H1 (cell line): Measurements from ENCODE around the gene DHRS3. TPM values are rescaled to one million over a fixed set of nuclear protein-coding genes. Genes with fewer than 3 reads are reported as not detected.

ENCODE experiments used
- CTCF ChIA-PET: fragments of 300-600 bp; sonication (Branson Sonifier 250); formaldehyde crosslinking; loops from one replicate; lab custom pipeline; 2021; ENCODE audit not compliant: partially characterized antibody; lab: Charles Lee
- POLR2A ChIA-PET: fragments of 300-600 bp; sonication (Branson Sonifier 250); formaldehyde crosslinking; loops from one replicate; lab custom pipeline; 2021; ENCODE audit warnings: inconsistent platforms; ENCODE audit not compliant: partially characterized antibody; lab: Charles Lee
- DNase-seq, 2 experiments: peaks; one replicate each; pipeline versions ENCODE4 v3.0.0 to v3.0.0-alpha.2; 2010 to 2022; ENCODE audit warnings: low spot score in 2 of 2, low read depth in 1 of 2, mixed read lengths in 1 of 2
- FAIRE-seq: peaks from 2 replicates; lab custom pipeline; 2011; peaks lifted over from hg19 to GRCh38; lab: Jason Lieb, UNC
- H2AFZ ChIP-seq: 2 replicates; pipeline ENCODE4 v1.8.1; 2012; ENCODE audit warnings: low read length, inconsistent platforms
- H2AK5ac ChIP-seq: 2 replicates; pipeline ENCODE4 v1.6.1; 2013; ENCODE audit warnings: low read depth, low read length
- H2BK120ac ChIP-seq: replicated peaks from 2 replicates; pipeline ENCODE3; 2013; ENCODE audit warnings: low read depth, low read length, inconsistent platforms
- H2BK12ac ChIP-seq: 2 replicates; pipeline ENCODE4 v1.6.1; 2013; ENCODE audit warnings: low read depth, low read length
- H2BK15ac ChIP-seq: 2 replicates; pipeline ENCODE4 v1.6.1; 2013; ENCODE audit warnings: low read length
- H2BK20ac ChIP-seq: 2 replicates; pipeline ENCODE4 v1.6.1; 2013; ENCODE audit warnings: low read length
- H2BK5ac ChIP-seq: 2 replicates; pipeline ENCODE4 v1.6.1; 2013; ENCODE audit warnings: low read depth, low read length
- H3K14ac ChIP-seq: 2 replicates; pipeline ENCODE4 v1.6.1; 2013; ENCODE audit warnings: inconsistent platforms; ENCODE audit not compliant: insufficient read length
- H3K18ac ChIP-seq: 2 replicates; pipeline ENCODE4 v1.6.1; 2013; ENCODE audit warnings: low read length; ENCODE audit errors: extremely low read depth
- H3K23ac ChIP-seq: 2 replicates; pipeline ENCODE4 v1.6.1; 2013; ENCODE audit warnings: inconsistent platforms; ENCODE audit not compliant: insufficient read length
- H3K23me2 ChIP-seq: 2 replicates; pipeline ENCODE4 v1.6.1; 2013; ENCODE audit warnings: low read depth, low read length
- H3K27ac ChIP-seq: 2 replicates; pipeline ENCODE4 v1.6.1; 2011; ENCODE audit warnings: low read depth, low read length, inconsistent platforms
- H3K27me3 ChIP-seq, 4 experiments: replicated peaks in 1 of 4; 1 replicate in 1 of 4; 2 replicates in 3 of 4; pipeline versions ENCODE4 v1.6.1 to v1.8.1; 2011 to 2013; ENCODE audit warnings: low read length in 3 of 4, mild to moderate bottlenecking in 3 of 4, inconsistent platforms in 2 of 4, mixed read lengths in 2 of 4, moderate library complexity in 1 of 4; ENCODE audit not compliant: control insufficient read depth in 3 of 4, insufficient read depth in 3 of 4; ENCODE audit errors: extremely low read depth in 1 of 4
- H3K36me3 ChIP-seq, 4 experiments: 2 replicates each; pipeline versions ENCODE4 v1.6.1 to v1.8.1; 2011 to 2013; ENCODE audit warnings: mild to moderate bottlenecking in 4 of 4, low read length in 3 of 4, moderate library complexity in 2 of 4, control low read depth in 1 of 4, inconsistent platforms in 1 of 4; ENCODE audit not compliant: insufficient read depth in 4 of 4, control insufficient read depth in 2 of 4
- H3K4ac ChIP-seq: replicated peaks from 2 replicates; pipeline ENCODE3; 2013; ENCODE audit warnings: low read length, low read depth, mixed read lengths, inconsistent platforms; ENCODE audit not compliant: insufficient read length
- H3K4me1 ChIP-seq, 4 experiments: replicated peaks in 1 of 4; 1 replicate in 1 of 4; 2 replicates in 3 of 4; pipeline versions ENCODE4 v1.6.1 to v1.8.1; 2011 to 2013; ENCODE audit warnings: low read length in 3 of 4, inconsistent platforms in 2 of 4, mixed read lengths in 1 of 4; ENCODE audit not compliant: insufficient read depth in 4 of 4, control insufficient read depth in 3 of 4
- H3K4me2 ChIP-seq, 2 experiments: 2 replicates each; pipeline versions ENCODE4 v1.6.1 to v1.8.1; 2011 to 2013; ENCODE audit warnings: low read depth in 2 of 2, low read length in 2 of 2, control low read depth in 1 of 2, inconsistent platforms in 1 of 2, mild to moderate bottlenecking in 1 of 2; ENCODE audit not compliant: insufficient read depth in 1 of 2
- H3K4me3 ChIP-seq, 4 experiments: fragments of 200-600, 300-600 bp in 1 of 4; sonication (generic), shearing (Covaris generic), sonication (Bioruptor Twin) in 1 of 4; 2 replicates each; pipeline versions ENCODE4 v1.5.1 to v1.8.1; 2011 to 2016; ENCODE audit warnings: low read length in 4 of 4, low read depth in 3 of 4, control low read depth in 2 of 4, inconsistent platforms in 2 of 4, mild to moderate bottlenecking in 2 of 4, mixed read lengths in 1 of 4, moderate library complexity in 1 of 4; ENCODE audit not compliant: insufficient read depth in 2 of 4; ENCODE audit errors: extremely low read depth in 1 of 4
- H3K56ac ChIP-seq: replicated peaks from 2 replicates; pipeline ENCODE3; 2013; ENCODE audit warnings: low read depth, mild to moderate bottlenecking, mixed read lengths, low read length, inconsistent platforms; ENCODE audit not compliant: insufficient read length
- H3K79me1 ChIP-seq: 2 replicates; pipeline ENCODE4 v1.6.1; 2013; ENCODE audit warnings: low read depth, low read length, control low read depth
- H3K79me2 ChIP-seq, 2 experiments: 2 replicates each; pipeline versions ENCODE4 v1.6.1 to v1.8.1; 2012 to 2013; ENCODE audit warnings: low read length in 2 of 2, mild to moderate bottlenecking in 2 of 2, inconsistent platforms in 1 of 2; ENCODE audit not compliant: insufficient read depth in 2 of 2, control insufficient read depth in 1 of 2
- H3K9ac ChIP-seq, 4 experiments: replicated peaks in 1 of 4; 1 replicate in 1 of 4; 2 replicates in 3 of 4; pipeline versions ENCODE4 v1.6.1 to v1.8.1; 2011 to 2013; ENCODE audit warnings: low read depth in 3 of 4, low read length in 3 of 4, control low read depth in 2 of 4, mild to moderate bottlenecking in 2 of 4, moderate library complexity in 2 of 4, inconsistent platforms in 1 of 4; ENCODE audit errors: extremely low read depth in 1 of 4
- H3K9me3 ChIP-seq, 2 experiments: 2 replicates each; pipeline versions ENCODE4 v1.6.1 to v1.8.1; 2012 to 2013; ENCODE audit warnings: mild to moderate bottlenecking in 2 of 2, moderate library complexity in 2 of 2, control low read depth in 1 of 2, inconsistent platforms in 1 of 2, low read depth in 1 of 2, low read length in 1 of 2, mixed read lengths in 1 of 2; ENCODE audit not compliant: insufficient read depth in 2 of 2
- H4K20me1 ChIP-seq, 2 experiments: replicated peaks in 1 of 2; 2 replicates each; pipeline versions ENCODE3 to v1.8.1; 2011 to 2013; ENCODE audit warnings: inconsistent platforms in 2 of 2, low read length in 2 of 2, mild to moderate bottlenecking in 1 of 2; ENCODE audit not compliant: insufficient read depth in 2 of 2, control insufficient read depth in 1 of 2
- H4K5ac ChIP-seq: 2 replicates; pipeline ENCODE4 v1.6.1; 2013; ENCODE audit warnings: low read length, low read depth, mixed read lengths, inconsistent platforms; ENCODE audit not compliant: insufficient read length
- H4K8ac ChIP-seq: 2 replicates; pipeline ENCODE4 v1.8.0; 2013; ENCODE audit warnings: mild to moderate bottlenecking, moderate library complexity, low read length, inconsistent platforms; ENCODE audit not compliant: insufficient read depth; ENCODE audit errors: extremely low read depth
- H4K91ac ChIP-seq: replicated peaks from 2 replicates; pipeline ENCODE3; 2013; ENCODE audit warnings: low read length, mixed read lengths, inconsistent platforms; ENCODE audit not compliant: insufficient read length
- CBX5 ChIP-seq: fragments of 300-800, 300-1000 bp; sonication (generic); IDR thresholded peaks from 2 replicates; pipeline ENCODE4 v1.7.1; 2016; ENCODE audit warnings: antibody characterized with exemption, low read length, low read depth
- CEBPB ChIP-seq: IDR thresholded peaks from 2 replicates; pipeline ENCODE4 v1.6.1; 2012; ENCODE audit warnings: low read depth, low read length
- WGBS, 2 experiments: shearing (Covaris generic) in 1 of 2; methylation state at CpG; one replicate each; pipeline versions ENCODE4 v1.1.6 to v1.1.7; 2013 to 2015; ENCODE audit warnings: low lambda C conversion rate in 2 of 2, mixed read lengths in 2 of 2, inconsistent platforms in 1 of 2, low coverage in 1 of 2, missing lambda C conversion rate in 1 of 2; ENCODE audit not compliant: insufficient replicate concordance in 2 of 2, insufficient coverage in 1 of 2, insufficient read length in 1 of 2; ENCODE audit errors: extremely low coverage in 1 of 2, missing lambda C conversion rate in 1 of 2; 5-methylcytosine and 5-hydroxymethylcytosine counted together
- polyA plus RNA-seq, 7 experiments: library from polyadenylated mRNA; depleted of rRNA in 3 of 7; stranded (reverse) in 5 of 7; unstranded in 2 of 7; fragments of >200 nt in 5 of 7; fragments of 200-250 nt in 2 of 7; gene quantifications; 1 replicate in 5 of 7; 2 replicates in 1 of 7; 4 replicates in 1 of 7; pipeline versions ENCODE4 v1.2.1 to v1.2.3, GENCODE V29; 2011 to 2013; ENCODE audit warnings: missing spikeins in 2 of 7, mixed read lengths in 2 of 7
- total RNA-seq: library from RNA; stranded (reverse); fragmentation: NEBNext Ultra II Directional; extraction: Animal tissue kit (Norgen Biotek cat#: 25700); gene quantifications from 2 replicates; pipeline ENCODE4 v1.2.1, GENCODE V29; 2021

Gene DHRS3
- total and polyA plus RNA-seq, 2 of the 8 experiments (the other 6 are each of a cell fraction or from before 2014, with no cell fraction given), result 32.5 to 36.4 TPM

DNA sequence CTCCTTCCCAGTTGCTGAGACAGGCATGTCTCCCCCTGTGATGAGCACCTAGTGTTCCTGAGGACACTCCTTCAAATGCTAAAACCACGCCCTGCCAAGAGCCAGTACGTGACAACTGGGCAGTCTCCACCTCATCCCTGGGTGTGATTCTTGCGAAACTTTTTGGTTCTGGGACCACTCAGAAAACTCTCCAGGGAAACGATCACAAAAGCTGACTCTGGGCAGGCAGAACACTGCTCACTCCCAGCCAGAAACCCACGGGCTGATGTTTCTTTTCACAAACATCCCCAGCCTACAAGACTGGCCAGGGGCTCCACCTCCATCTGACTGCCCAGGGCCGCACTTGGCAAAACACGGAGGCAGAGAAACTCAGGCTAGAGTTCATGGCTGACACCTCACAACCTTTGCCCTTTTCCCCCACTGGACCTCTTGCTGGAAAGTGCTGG, 24.4 kb downstream of the DHRS3 start:
- Histone ChIP-seq H4K8ac (no peak overlapping the region), H3K79me1 (peaks cover 4% of the 10 kb centered on the region), H3K4me2 (peak overlapping the region in 1 of 2 experiments; percentile 84; a peak in 2 of 4 replicates), H4K5ac (no peak overlapping the region), H4K20me1 (peaks cover 8 to 11% of the 10 kb centered on the region in 2 experiments), H2AFZ (no peak overlapping the region), H3K27me3 (peaks cover 0 to 2% (median 0%) of the 10 kb centered on the region in 4 experiments; a peak in 1 of 7 replicates), H3K18ac (peak overlapping the region; percentile 15; the same call in 1 of the 2 replicates), H3K23me2 (peaks cover 9% of the 10 kb centered on the region; the same call in 1 of the 2 replicates), H3K56ac (no peak overlapping the region), H3K9me3 (no peaks in the 10 kb centered on the region), H3K27ac (no peak overlapping the region), H2AK5ac (0 out of 2 replicates have a peak overlapping the region, but pooled peaks have one; percentile 89), H3K4me1 (peaks cover 10 to 25% (median 16%) of the 10 kb centered on the region in 4 experiments), H3K9ac (no peak overlapping the region; a peak in 2 of 7 replicates), H3K4me3 (no peak overlapping the region), H2BK20ac (peak overlapping the region; percentile 25; the same call in 1 of the 2 replicates), H2BK120ac (no peak overlapping the region), H2BK15ac (no peak overlapping the region), H3K23ac (no peak overlapping the region), H4K91ac (no peak overlapping the region), H2BK12ac (peak overlapping the region; percentile 6; the same call in 1 of the 2 replicates)
- ChIA-PET CTCF (interaction anchor here (1.9 to 2.8 kb wide), 2 partner anchors 24 to 65 kb away, joined by 7 to 27 read pairs; partner anchors contain the start of gene DHRS3), POLR2A (interaction anchor here (1.3 to 3.8 kb wide), 4 partner anchors 10 to 24 kb away, joined by 3 to 15 read pairs (median 6); partner anchors contain the start of gene DHRS3)
- 71% methylated on average over 7 of the region's 7 CpGs; no CpG with 5 or more reads in 1 of the 2 experiments for WGBS, 2 experiments
- FAIRE-seq (no peak), DNase-seq (no peak)
- TF ChIP-seq CBX5 (no peak), CEBPB (0 out of 2 replicates have a peak, but pooled peaks have one; percentile 42)
- TF ChIP-seq, all 59 proteins: peak for 1
- Histone ChIP-seq H3K79me2 (peaks cover 0 to 32% of the 10 kb centered on the region in 2 experiments; a peak in 1 of 4 replicates), H3K4ac (no peak overlapping the region), H2BK5ac (no peak overlapping the region), H3K36me3 (no peaks in the 10 kb centered on the region; a peak in 2 of 8 replicates), H3K14ac (no peak overlapping the region)
